GM19324 (cell line): ENCODE results near the gene WDFY3.
"Not testable (repeated sequence)": the region's sequence is repeated elsewhere in the genome, so short reads cannot be mapped to it uniquely, and the experiment has no call there.

Source experiments
- ATAC-seq: cut with Tn5 transposase; IDR thresholded peaks from one replicate; pipeline ENCODE4 v1.9.1; 2021; ENCODE audit warnings: mild to moderate bottlenecking, moderate library complexity; ENCODE audit not compliant: unreplicated experiment, low FRiP score

Gene WDFY3

DNA sequence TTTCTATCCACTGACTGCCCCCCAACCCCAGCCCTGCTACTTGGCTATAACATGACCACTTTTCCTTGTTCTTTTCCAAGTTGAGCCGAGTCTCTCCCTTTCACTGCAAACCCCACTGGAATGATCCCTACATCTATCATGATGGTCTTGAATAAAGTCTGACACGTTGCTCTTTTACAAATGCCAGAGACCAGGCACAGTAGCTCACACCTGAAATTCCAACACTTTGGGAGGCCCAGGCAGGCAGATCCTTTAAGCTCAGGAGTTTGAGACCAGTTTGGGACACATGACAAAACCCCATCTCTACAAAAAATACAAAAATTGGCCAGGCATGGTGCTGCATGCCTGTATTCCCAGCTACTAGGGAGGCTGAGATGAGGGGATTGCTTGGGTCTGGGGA lies 100.9 kb downstream of the WDFY3 start:
- ATAC-seq: no peak

- ATAC-seq: no peak
These were observed 104.4 kb downstream of the WDFY3 start for GRCh38 chr4:84862064-84862463.

GRCh38 chr4:84857296-84857695 lies 109.2 kb downstream of the WDFY3 start:
- ATAC-seq: no peak

GRCh38 chr4:84856468-84857049 lies 109.9 kb downstream of the WDFY3 start:
- ATAC-seq: no peak

GRCh38 chr4:84855774-84856173 lies 110.7 kb downstream of the WDFY3 start:
- ATAC-seq: no peak

DNA sequence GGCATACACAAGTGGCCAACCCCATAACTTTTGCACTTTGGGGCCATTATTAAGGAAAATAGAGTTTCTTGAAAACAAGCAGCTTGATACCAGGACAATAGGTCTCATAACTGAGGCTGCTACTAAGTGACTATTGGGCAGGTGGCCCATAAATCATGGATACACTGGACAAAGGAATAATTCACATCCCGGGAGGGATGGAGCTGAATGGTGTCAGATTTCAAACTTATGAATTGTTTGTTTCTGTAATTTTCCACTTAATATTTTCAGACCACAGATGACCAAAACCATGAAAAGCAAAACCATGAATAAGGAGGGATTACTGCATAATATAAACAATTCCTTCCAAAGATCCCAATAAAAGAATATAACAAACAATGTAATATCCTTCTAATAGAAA lies 114.4 kb downstream of the WDFY3 start:
- no peak for ATAC-seq

GRCh38 chr4:84849051-84849640 lies 117.3 kb downstream of the WDFY3 start:
- ATAC-seq: no peak

DNA sequence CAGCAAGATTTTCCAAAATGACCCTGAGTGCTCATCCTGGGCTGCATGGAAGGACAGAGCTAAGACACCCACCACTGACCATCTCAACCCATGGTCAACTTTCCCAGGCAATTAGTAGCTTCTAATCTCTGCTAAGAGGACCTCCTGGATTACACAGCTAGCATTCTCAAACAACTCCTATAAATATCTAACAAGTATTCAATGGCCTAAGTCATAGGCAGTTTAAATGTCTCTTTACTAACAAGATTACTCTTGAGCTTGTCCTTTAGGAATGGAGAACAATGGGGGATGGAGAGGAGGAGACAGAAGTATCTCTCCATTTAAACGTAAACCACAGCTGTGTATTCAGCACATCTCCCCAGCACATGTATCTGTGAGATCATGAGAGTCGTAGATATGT lies 118.1 kb downstream of the WDFY3 start:
- ATAC-seq: no peak

DNA sequence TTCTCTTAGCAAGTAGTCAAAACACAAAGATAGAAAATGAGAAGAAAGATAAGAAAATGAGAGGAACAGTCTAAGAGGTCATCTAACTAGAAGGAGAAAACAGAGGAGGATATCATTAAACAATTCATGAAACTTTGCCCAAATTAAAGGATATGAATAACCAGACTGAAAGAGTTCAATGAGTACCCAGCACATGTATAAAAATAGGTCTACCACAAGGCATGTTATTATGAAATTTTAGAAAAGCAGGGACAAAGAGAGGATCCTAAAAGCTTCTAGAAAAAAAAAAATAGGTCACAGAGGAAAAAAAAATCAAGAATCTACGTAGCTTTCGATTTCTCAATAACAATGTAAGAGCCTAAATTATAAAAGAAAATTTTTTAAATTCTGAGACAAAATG lies 118.5 kb downstream of the WDFY3 start:
- ATAC-seq: no peak

- no peak for ATAC-seq
These were observed 119.5 kb downstream of the WDFY3 start for GRCh38 chr4:84846985-84847384.

DNA sequence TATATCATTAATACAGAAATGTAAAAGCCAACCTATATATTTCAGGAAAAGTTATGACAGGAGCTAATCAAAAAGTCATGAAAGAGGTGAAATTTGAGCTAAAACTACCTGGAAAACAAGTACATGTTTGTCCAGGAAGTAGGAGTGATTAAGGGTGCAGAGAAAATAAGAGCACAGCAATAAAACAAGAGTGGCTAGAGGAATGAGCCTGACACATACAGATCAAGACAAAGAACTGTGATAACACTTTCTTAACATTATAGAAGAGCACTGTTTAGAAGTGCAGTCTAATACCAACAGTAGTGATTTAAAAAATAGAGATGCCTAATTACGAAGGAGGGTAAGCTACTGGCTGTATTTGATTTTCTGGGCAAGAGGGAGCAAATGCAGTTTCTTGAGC lies 125.1 kb downstream of the WDFY3 start:
- ATAC-seq: no peak

DNA sequence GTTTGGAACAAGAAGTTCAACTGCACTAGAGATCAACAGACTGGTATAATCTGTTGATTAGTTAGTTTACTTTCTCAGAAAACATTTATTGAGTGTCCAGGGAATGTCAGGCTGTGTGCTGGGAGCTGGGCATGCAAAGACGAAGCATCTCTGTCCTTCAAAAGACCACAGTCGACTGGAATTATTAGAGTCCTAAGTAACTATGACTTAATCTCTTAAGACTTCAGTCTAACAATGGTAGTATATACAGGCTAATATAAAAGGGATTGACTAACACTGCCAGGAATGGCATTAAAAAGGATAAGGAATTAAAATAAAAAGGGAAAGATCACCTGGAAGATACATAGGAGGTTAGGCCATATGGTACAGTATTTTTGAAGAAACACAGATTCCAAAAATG lies 128.7 kb downstream of the WDFY3 start:
- no peak for ATAC-seq

- not testable (repeated sequence) for ATAC-seq
These were observed 136.9 kb downstream of the WDFY3 start for GRCh38 chr4:84829633-84830032.

GRCh38 chr4:84826681-84827080 lies 139.8 kb downstream of the WDFY3 start:
- no peak for ATAC-seq

DNA sequence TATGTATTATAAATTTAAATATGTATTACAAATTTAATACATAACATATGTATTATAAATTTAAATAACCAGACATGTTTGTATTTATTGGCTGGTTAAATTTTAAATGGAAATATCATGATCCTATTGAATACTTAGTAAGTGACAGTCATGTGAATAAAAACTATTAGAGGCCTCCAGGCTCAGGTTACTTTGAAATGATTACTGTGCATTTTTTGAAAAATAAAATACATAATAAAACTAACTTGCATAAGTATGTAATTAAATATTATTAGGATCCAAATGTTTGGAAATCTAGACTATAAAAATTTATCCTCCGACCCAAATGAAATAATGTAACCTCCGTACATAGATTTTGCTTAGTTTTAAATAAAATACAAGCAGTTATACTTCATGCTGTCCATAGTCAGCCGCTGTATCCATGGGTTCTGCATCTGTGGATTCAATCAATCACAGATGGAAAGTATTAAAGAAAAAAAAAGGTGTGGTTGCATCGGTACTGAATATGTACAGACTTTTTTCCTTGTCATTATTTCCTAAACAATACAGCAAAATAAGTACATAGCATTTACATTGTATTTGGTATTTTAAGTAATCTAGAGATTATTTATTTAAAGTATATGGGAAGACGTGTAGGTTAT lies 140.7 kb downstream of the WDFY3 start:
- ATAC-seq: no peak

- ATAC-seq: no peak
These were observed 145.4 kb downstream of the WDFY3 start for GRCh38 chr4:84821064-84821463.

DNA sequence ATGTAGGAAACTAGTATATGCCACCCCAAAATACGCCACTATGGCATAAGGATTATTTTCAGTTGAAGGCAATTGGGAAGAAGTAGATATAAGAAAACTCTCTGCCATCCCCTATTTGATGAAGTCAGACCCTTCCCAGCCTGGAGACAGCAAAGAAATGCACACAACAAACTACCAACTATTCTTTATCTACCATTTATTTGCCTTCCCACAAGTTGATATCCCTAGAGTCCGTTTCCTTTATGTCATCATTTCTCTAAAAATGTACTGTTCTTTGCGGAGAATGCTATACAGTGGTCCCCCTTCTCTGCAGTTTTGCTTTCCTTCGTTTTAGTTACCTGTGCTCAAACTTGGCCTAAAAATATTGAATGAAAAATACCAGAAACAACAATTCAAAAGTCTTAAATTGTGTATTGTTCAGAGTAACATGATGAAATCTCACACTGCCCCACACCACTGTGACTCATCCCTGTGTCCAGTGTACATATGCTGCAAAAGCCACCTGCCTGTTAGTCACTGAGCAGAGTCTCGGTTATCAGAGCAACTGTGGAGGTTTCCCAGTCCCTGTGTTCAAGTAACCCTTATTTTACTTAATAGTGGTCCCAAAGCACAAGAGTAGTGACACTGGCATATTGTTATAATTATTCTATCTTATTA lies 152.3 kb downstream of the WDFY3 start:
- no peak for ATAC-seq

DNA sequence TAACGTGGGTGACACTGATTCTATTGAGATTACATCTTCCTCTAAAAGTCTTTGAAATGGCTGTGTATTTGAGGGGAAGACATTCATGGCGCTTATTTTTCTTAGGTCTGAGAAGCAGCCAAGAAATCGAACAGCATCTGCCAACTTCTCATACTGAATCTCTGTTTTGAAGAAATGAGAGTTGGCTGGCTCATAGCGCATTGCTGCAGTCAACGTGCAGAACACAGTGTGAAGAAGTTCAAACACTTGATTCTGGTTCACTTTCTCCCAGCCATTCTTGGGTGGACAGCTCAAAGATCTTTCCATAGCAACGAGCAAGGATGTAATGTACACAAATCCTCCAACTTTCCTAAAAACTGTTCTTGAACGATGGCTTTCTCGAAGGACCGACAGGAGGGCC lies 156.5 kb downstream of the WDFY3 start:
- no peak for ATAC-seq

DNA sequence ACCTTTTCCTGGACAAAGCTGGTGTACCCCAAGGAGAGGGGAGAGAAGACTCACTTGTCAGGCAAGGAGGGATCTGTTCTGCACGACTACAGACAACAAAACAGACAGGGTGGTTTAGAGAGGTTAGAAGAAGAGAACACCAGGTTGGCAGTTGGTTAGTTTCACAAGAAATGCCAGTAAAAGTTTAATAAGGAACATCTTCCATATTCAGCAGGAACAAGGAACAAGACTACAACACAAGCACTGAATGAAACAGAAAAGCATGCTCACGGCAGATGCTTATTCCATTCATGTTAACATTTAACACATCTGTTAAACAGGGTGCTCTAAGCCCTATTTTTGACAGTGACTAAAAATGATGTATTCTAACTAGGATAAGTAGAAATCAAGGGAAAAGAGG lies 158.2 kb downstream of the WDFY3 start:
- no peak for ATAC-seq

GRCh38 chr4:84806541-84806940 lies 159.9 kb downstream of the WDFY3 start:
- ATAC-seq: not testable (repeated sequence)

DNA sequence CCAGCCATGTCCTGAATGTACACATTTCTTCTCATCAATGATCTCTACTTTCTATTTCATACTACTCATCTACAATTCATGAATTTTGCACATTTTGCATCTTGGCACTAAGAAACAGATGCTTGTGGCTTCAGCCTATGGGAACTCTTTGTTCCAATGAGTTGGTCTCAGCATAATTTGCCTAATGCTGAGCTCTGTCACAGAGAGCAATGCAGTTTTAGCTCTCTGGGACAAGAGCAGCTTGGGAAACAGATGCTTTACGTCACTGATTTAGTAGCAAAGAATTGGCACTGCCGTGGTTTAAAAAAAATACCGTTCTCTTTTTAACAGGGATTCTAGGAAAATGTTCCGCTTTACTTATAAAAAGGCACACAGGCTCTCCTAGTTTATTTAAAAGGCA lies 162.4 kb downstream of the WDFY3 start:
- no peak for ATAC-seq

DNA sequence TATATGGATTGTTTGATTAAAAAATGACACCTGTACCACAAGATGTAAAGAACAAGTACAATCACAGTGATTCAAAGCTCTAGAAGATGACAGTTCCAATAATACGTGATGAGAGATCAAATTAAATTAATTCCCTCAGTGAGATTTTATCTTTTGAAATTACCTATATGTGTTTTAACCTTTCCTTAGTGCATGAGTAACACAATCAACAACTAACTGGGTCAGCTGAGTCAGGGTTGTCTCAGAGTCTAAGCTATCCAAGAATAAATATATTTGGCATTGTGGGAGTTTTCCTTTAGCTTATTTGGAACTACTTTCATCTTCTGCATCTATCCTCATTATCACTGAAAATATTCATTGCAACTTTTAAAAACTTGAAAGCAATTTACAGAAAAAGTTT lies 162.8 kb downstream of the WDFY3 start:
- ATAC-seq: no peak
